H9 (cell line): ENCODE data around the gene C16orf86. TPM values are rescaled to one million over a fixed set of nuclear protein-coding genes. Genes with fewer than 3 reads are reported as not detected.
A peak's percentile ranks its signal among the peaks of the same experiment; 100 is the strongest.

ENCODE experiments used
- DNase-seq: peaks from one replicate; pipeline ENCODE4 v3.0.0-alpha.2; 2017
- H2AFZ ChIP-seq: one replicate; pipeline ENCODE4 v1.6.1; 2013; ENCODE audit warnings: mild to moderate bottlenecking, low read length, control low read depth, moderate library complexity
- H2AK5ac ChIP-seq: 2 replicates; pipeline ENCODE4 v1.6.1; 2013; ENCODE audit warnings: low read length, control low read depth, mixed read lengths; ENCODE audit not compliant: insufficient read length
- H2BK120ac ChIP-seq: one replicate; pipeline ENCODE4 v1.6.1; 2013; ENCODE audit warnings: low read depth, mild to moderate bottlenecking, low read length, control low read depth, inconsistent platforms; ENCODE audit not compliant: poor library complexity, severe bottlenecking
- H2BK12ac ChIP-seq: 2 replicates; pipeline ENCODE4 v1.6.1; 2013; ENCODE audit warnings: low read length, control low read depth, mixed read lengths, low read depth; ENCODE audit not compliant: insufficient read length
- H2BK15ac ChIP-seq: 2 replicates; pipeline ENCODE4 v1.6.1; 2013; ENCODE audit warnings: low read depth, low read length, control low read depth
- H2BK20ac ChIP-seq: one replicate; pipeline ENCODE4 v1.6.1; 2013; ENCODE audit warnings: low read depth, mild to moderate bottlenecking, low read length, control low read depth, inconsistent platforms; ENCODE audit not compliant: poor library complexity, severe bottlenecking
- H2BK5ac ChIP-seq: 2 replicates; pipeline ENCODE4 v1.6.1; 2013; ENCODE audit warnings: low read length, control low read depth, mixed read lengths; ENCODE audit not compliant: insufficient read length
- H3K14ac ChIP-seq: 2 replicates; pipeline ENCODE4 v1.6.1; 2013; ENCODE audit warnings: low read length, control low read depth; ENCODE audit not compliant: insufficient read depth
- H3K18ac ChIP-seq: 2 replicates; pipeline ENCODE4 v1.6.1; 2013; ENCODE audit warnings: low read depth, mild to moderate bottlenecking, mixed read lengths, low read length, control low read depth; ENCODE audit not compliant: insufficient read length
- H3K23ac ChIP-seq: 2 replicates; pipeline ENCODE4 v1.6.1; 2013; ENCODE audit warnings: low read length, control low read depth, mixed read lengths, low read depth; ENCODE audit not compliant: insufficient read length
- H3K23me2 ChIP-seq: 2 replicates; pipeline ENCODE4 v1.6.1; 2013; ENCODE audit warnings: low read depth, mild to moderate bottlenecking, mixed read lengths, low read length, control low read depth; ENCODE audit not compliant: insufficient read length, poor library complexity, severe bottlenecking
- H3K27ac ChIP-seq: 2 replicates; pipeline ENCODE4 v1.5.1; 2013; ENCODE audit warnings: low read length, control low read depth, mixed read lengths, low read depth; ENCODE audit not compliant: insufficient read length
- H3K27me3 ChIP-seq: 2 replicates; pipeline ENCODE4 v1.6.1; 2013; ENCODE audit warnings: low read length, control low read depth, inconsistent platforms; ENCODE audit not compliant: insufficient read depth
- H3K4ac ChIP-seq: 2 replicates; pipeline ENCODE4 v1.6.1; 2013; ENCODE audit warnings: low read depth, mild to moderate bottlenecking, control low read depth, inconsistent platforms, low read length, moderate library complexity
- H3K4me1 ChIP-seq: 2 replicates; pipeline ENCODE4 v1.6.1; 2013; ENCODE audit warnings: low read length, control low read depth, inconsistent platforms; ENCODE audit not compliant: insufficient read depth
- H3K4me2 ChIP-seq: 2 replicates; pipeline ENCODE4 v1.6.1; 2013; ENCODE audit warnings: low read length, control low read depth, mixed read lengths; ENCODE audit not compliant: insufficient read length, insufficient read depth
- H3K56ac ChIP-seq: 2 replicates; pipeline ENCODE4 v1.6.1; 2013; ENCODE audit warnings: low read depth, mild to moderate bottlenecking, mixed read lengths, low read length, control low read depth; ENCODE audit not compliant: insufficient read length
- H3K79me1 ChIP-seq: 2 replicates; pipeline ENCODE4 v1.6.1; 2013; ENCODE audit warnings: low read depth, mild to moderate bottlenecking, moderate library complexity, low read length, control low read depth, inconsistent platforms; ENCODE audit not compliant: insufficient read depth, poor library complexity, severe bottlenecking
- H3K79me2 ChIP-seq: 2 replicates; pipeline ENCODE4 v1.6.1; 2013; ENCODE audit warnings: low read length, control low read depth, inconsistent platforms; ENCODE audit not compliant: insufficient read depth
- H3K9ac ChIP-seq: 2 replicates; pipeline ENCODE4 v1.6.1; 2013; ENCODE audit warnings: low read length, control low read depth, mixed read lengths; ENCODE audit not compliant: insufficient read length; ENCODE audit errors: extremely low read depth
- H3K9me3 ChIP-seq: one replicate; pipeline ENCODE4 v1.6.1; 2013; ENCODE audit warnings: low read depth, low read length, inconsistent platforms; ENCODE audit not compliant: control insufficient read depth
- H3T11ph ChIP-seq: one replicate; pipeline ENCODE4 v1.6.1; 2013; ENCODE audit warnings: mild to moderate bottlenecking, low read length, control low read depth, inconsistent platforms
- H4K20me1 ChIP-seq: one replicate; pipeline ENCODE4 v1.6.1; 2013; ENCODE audit not compliant: control insufficient read depth, insufficient read length, insufficient read depth
- H4K5ac ChIP-seq: 2 replicates; pipeline ENCODE4 v1.6.1; 2013; ENCODE audit warnings: low read depth, mild to moderate bottlenecking, mixed read lengths, low read length, control low read depth; ENCODE audit not compliant: insufficient read length
- H4K8ac ChIP-seq: replicated peaks from 2 replicates; pipeline ENCODE4 v1.6.1; 2013; ENCODE audit warnings: low read length, control low read depth, mixed read lengths, low read depth; ENCODE audit not compliant: insufficient read length
- H4K91ac ChIP-seq: 2 replicates; pipeline ENCODE4 v1.6.1; 2013; ENCODE audit warnings: low read depth, mild to moderate bottlenecking, moderate library complexity, mixed read lengths, low read length, control low read depth; ENCODE audit not compliant: insufficient read length
- H3K27ac Mint-ChIP-seq, 3 experiments: 2 replicates in 2 of 3; 3 replicates in 1 of 3; pipeline ENCODE4 v1.8.0; 2020 to 2021; ENCODE audit warnings: mixed read lengths in 3 of 3, mild to moderate bottlenecking in 1 of 3, moderate library complexity in 1 of 3
- H3K27me3 Mint-ChIP-seq: 2 replicates; pipeline ENCODE4 v1.8.0; 2021; ENCODE audit warnings: low read depth, mild to moderate bottlenecking, moderate library complexity, mixed read lengths
- H3K36me3 Mint-ChIP-seq, 3 experiments: 2 replicates in 2 of 3; 3 replicates in 1 of 3; pipeline ENCODE4 v1.8.0; 2020 to 2021; ENCODE audit warnings: low read depth in 3 of 3, mixed read lengths in 3 of 3; ENCODE audit not compliant: insufficient read depth in 1 of 3
- H3K4me1 Mint-ChIP-seq, 2 experiments: 2 replicates each; pipeline ENCODE4 v1.8.0; 2020; ENCODE audit warnings: mixed read lengths in 2 of 2
- H3K4me3 Mint-ChIP-seq, 2 experiments: 2 replicates in 1 of 2; 3 replicates in 1 of 2; pipeline ENCODE4 v1.8.0; 2020 to 2021; ENCODE audit warnings: mild to moderate bottlenecking in 2 of 2, mixed read lengths in 2 of 2, moderate library complexity in 1 of 2
- H3K9me3 Mint-ChIP-seq, 2 experiments: 2 replicates in 1 of 2; 3 replicates in 1 of 2; pipeline ENCODE4 v1.8.0; 2020; ENCODE audit warnings: mild to moderate bottlenecking in 2 of 2, mixed read lengths in 2 of 2, moderate library complexity in 1 of 2
- CTCF ChIP-seq: fragments of 200-600 bp; sonication (generic); conservative IDR thresholded peaks from 3 replicates; pipeline ENCODE4 v1.8.0; 2021; ENCODE audit warnings: antibody characterized with exemption, mild to moderate bottlenecking
- WGBS: extraction: QIAGEN DNeasy Blood & Tissue Kit; methylation state at CpG from one replicate; pipeline ENCODE4 v1.1.7; 2013; ENCODE audit warnings: missing lambda C conversion rate, low lambda C conversion rate, mixed read lengths; ENCODE audit not compliant: insufficient read length; ENCODE audit errors: extremely low coverage; 5-methylcytosine and 5-hydroxymethylcytosine counted together
- total RNA-seq: library from RNA; stranded (reverse); gene quantifications from 2 replicates; pipeline ENCODE4 v1.2.1, GENCODE V29; 2021

The C16orf86 gene
- total RNA-seq, 1 experiment from 2014 or later: 1.5 TPM

- H2AFZ ChIP-seq: no peak overlapping the region
- H3K4me3 Mint-ChIP-seq: peak overlapping the region; percentile 78 to 85; a peak in 3 of 5 replicates
- H4K8ac ChIP-seq: no peak overlapping the region
- H3K14ac ChIP-seq: no peak overlapping the region
- DNase-seq: no peak
- peak overlapping the region; percentile 35 for H3K4me2 ChIP-seq
- H2BK12ac ChIP-seq: no peak overlapping the region
- no peak overlapping the region for H3K9ac ChIP-seq
- no peaks in the 10 kb centered on the region for H3K27me3 ChIP-seq
- no peak overlapping the region for H2BK120ac ChIP-seq
- no peak overlapping the region for H2BK20ac ChIP-seq
- H4K91ac ChIP-seq: no peak overlapping the region
- no peak overlapping the region for H4K5ac ChIP-seq
- no peak overlapping the region for H3K4ac ChIP-seq
- no peak overlapping the region for H3K56ac ChIP-seq
- no peak overlapping the region for H3K18ac ChIP-seq
- H3K27me3 Mint-ChIP-seq: peaks cover 4% of the 10 kb centered on the region
- no peaks in the 10 kb centered on the region for H3K4me1 ChIP-seq
- H2BK5ac ChIP-seq: no peak overlapping the region
- no peaks in the 10 kb centered on the region for H3K79me1 ChIP-seq
- H3K9me3 ChIP-seq: no peaks in the 10 kb centered on the region
- H3K27ac Mint-ChIP-seq: no peak overlapping the region
- no peak overlapping the region for H3T11ph ChIP-seq
- H3K79me2 ChIP-seq: no peaks in the 10 kb centered on the region
- no peak overlapping the region for H2BK15ac ChIP-seq
- H4K20me1 ChIP-seq: no peaks in the 10 kb centered on the region
- no peak overlapping the region for H3K27ac ChIP-seq
- peaks cover 3 to 11% (median 4%) of the 10 kb centered on the region in 3 experiments; a peak in 5 of 7 replicates for H3K36me3 Mint-ChIP-seq
- no CpG with 5 or more reads among the region's 10 CpGs for WGBS
- TF ChIP-seq CTCF: no peak
- H3K4me1 Mint-ChIP-seq: peaks cover 7 to 18% of the 10 kb centered on the region in 2 experiments; a peak in 3 of 4 replicates
- no peak overlapping the region for H3K23ac ChIP-seq
- H3K23me2 ChIP-seq: peaks cover 3% of the 10 kb centered on the region
- no peak overlapping the region for H2AK5ac ChIP-seq
- no peaks in the 10 kb centered on the region for H3K9me3 Mint-ChIP-seq
Measured at GRCh38 chr16:67667453-67667816, 821 bp downstream of the C16orf86 start.
